SW480 (cell line): ENCODE measurements around the gene PLXNA4.

ENCODE experiments used
- DNase-seq: peaks from one replicate; pipeline ENCODE4 v3.0.0-alpha.2; 2016; ENCODE audit warnings: low spot score

Gene PLXNA4

GRCh38 chr7:132418840-132419239 is 157.4 kb downstream of the PLXNA4 start:
- DNase-seq = no peak

GRCh38 chr7:132417103-132417906 is 159.0 kb downstream of the PLXNA4 start:
- DNase-seq = no peak

DNA sequence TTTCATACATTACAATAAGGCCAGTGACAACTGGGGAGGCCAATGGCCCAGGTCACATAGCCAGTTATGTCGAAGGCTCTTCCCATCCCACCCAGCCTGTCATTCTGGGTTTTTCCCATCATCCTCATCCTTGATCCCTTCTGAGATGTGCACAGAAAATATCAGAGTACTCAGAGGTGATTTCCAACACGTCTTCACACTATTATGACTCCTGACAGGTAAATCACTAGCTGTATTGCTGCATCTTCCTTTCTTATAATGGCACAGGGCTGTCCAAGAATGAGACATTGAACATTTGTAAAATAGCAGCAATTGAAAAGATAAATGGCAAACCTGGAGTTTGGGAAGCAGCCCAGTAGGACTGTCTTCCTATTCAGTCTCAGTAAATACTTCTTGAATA is 159.9 kb downstream of the PLXNA4 start:
- DNase-seq = no peak

DNA sequence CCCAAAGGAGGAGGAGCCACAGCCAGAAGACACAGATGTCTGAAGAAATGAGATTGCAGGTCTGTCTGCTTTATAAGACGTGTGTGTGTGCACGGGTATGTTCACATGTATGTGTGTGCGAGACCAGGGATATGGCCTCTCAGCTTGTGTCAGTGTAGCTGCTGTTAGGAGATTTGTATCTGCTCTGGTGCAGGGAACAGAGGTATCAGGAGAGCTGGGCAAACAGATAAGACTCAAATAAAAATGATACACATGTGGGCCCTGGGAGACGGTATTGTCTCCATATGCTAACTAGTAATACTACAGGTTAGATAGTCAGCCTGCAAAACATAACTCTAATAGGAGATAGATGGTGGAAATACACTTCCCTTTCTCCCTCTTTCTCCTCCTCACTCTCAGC is 161.0 kb downstream of the PLXNA4 start:
- no peak for DNase-seq

- no peak for DNase-seq
Measured at GRCh38 chr7:132414857-132415256, 161.4 kb downstream of the PLXNA4 start.

GRCh38 chr7:132412435-132412834 is 163.8 kb downstream of the PLXNA4 start:
- no peak for DNase-seq

GRCh38 chr7:132410861-132411541 is 165.3 kb downstream of the PLXNA4 start:
- no peak for DNase-seq

DNA sequence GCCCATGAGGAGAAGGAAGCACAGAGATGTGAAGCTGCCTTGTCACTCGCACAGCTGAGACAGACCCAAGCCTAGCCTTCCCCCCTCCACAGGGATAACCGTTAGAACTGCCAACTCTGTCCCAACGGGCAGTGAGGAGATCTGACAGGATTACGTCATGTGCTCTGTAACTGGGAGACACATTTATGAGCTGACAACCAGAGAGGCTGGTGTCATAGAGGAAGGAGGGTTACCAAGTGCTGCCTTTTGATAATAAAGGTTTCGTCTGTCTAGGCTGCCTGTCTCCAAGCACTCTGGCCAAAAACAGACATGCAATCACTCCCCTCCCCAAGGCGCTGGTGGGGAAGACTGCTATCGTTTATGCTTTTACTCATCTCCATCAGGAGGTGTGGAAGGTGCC is 165.9 kb downstream of the PLXNA4 start:
- no peak for DNase-seq

DNA sequence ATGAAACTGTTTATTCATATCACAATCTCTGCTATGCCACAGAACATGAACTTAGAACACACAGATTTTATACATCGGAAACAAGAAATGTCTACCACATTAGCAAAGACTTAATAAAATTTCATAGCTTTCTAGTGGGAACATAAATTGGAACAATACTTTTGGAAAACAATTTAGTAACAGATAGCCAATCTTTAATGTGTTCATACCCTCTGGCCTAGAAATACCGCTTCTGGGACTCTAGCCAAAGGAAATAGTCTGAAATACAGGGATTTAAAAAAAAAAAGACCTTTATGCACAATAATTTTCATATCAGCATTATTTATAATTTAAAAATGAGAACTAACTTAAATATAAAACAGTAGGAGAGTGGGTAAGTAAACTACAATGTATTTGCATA is 168.5 kb downstream of the PLXNA4 start:
- no peak for DNase-seq

- DNase-seq = no peak
Measured at GRCh38 chr7:132406039-132406438, 170.2 kb downstream of the PLXNA4 start.

- no peak for DNase-seq
Measured at GRCh38 chr7:132404261-132404660, 172.0 kb downstream of the PLXNA4 start.

DNA sequence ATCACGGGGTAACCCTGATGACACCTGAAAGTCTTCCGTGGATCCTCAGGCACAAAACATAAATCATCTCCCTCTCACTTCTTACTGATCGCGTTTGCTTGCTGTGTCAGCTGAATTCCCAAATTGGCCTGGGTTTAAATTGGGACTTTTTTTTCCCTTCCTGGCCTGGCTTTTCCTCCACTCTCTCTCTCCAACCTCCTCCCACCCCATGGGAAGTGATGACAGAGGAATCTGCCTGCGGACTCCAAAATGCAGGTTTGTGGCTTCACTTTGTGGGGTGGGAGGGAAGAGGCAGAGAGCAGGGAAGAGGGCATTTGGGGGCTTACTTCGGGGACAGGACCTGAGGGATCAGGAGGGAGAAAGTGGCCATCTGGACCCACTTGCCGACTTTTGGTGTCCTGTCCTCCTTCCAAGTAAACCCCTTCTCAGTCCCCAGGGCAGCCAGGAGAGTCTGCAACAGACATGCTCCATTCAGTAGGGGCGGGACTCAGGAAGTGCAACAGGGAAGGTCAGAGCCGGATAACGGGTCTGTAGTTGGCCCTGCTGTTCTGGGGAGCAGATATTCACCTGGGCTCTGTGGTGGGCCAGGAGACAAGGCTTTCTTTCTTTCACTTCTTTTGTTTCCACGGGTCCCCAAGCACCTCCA is 172.7 kb downstream of the PLXNA4 start:
- no peak for DNase-seq

GRCh38 chr7:132402751-132403245 is 173.5 kb downstream of the PLXNA4 start:
- DNase-seq = no peak

- DNase-seq = no peak
Measured at GRCh38 chr7:132402096-132402495, 174.2 kb downstream of the PLXNA4 start.

DNA sequence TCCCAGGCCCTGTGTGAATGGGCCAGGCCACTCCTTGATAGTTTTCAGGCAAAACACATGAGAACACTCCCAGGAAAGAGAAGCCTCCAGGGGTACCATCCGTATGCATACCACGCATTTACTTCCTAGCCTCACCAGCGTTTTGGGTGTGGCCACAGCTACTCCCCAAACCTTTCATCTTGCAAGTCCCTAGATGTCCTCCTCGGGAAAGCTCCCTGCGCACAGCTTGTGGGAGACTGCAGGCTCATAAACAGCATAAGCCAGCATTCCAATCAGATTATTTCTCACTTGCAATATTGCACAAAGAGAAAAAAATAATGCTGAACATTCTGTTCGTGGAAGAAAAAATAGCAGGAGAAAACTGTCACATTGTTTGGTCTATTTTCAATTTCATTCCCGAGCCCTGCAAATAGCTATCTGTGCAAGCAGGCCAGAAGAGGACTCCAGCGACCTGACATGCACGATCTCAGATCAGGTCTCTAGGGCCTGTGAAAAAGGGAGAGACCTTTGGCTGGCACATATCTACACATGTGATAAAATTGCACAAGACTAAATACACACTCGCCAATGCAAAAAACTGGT is 175.6 kb downstream of the PLXNA4 start:
- DNase-seq = no peak

GRCh38 chr7:132399367-132399766 is 176.9 kb downstream of the PLXNA4 start:
- DNase-seq = no peak

DNA sequence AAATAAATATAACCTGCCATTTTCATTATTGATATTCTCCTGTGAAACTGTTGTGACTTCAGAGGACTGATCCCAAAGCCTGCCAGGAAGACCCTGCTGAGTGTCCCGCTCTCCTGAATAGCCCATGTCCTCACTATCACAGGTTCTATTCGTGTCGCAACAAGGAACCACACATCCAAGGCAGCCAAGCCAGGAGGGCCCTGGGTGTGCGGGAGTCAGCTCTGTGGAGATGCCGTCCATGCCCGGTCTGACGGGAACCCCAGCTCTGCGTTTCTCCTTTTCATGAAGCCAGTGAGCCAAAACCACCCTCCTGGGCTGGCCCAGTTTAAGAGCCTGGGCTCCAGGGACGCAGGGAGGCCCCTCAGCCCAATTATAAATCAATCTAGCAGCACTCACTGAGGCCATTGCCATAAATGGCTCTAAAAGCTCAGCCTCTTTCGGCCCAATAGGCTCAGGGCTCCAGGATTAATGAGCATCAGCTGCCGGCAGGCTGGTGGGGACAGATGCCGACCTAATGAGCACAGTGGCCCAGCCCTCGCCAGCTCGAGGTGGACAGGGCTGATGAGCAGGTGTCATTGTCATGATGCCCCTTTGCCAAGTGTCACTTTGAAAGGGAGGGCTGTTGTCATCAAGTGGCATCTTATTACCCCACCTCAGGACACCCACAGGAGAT is 177.9 kb downstream of the PLXNA4 start:
- DNase-seq = no peak

GRCh38 chr7:132397070-132397469 is 179.2 kb downstream of the PLXNA4 start:
- DNase-seq = no peak

GRCh38 chr7:132395361-132395760 is 180.9 kb downstream of the PLXNA4 start:
- no peak for DNase-seq

DNA sequence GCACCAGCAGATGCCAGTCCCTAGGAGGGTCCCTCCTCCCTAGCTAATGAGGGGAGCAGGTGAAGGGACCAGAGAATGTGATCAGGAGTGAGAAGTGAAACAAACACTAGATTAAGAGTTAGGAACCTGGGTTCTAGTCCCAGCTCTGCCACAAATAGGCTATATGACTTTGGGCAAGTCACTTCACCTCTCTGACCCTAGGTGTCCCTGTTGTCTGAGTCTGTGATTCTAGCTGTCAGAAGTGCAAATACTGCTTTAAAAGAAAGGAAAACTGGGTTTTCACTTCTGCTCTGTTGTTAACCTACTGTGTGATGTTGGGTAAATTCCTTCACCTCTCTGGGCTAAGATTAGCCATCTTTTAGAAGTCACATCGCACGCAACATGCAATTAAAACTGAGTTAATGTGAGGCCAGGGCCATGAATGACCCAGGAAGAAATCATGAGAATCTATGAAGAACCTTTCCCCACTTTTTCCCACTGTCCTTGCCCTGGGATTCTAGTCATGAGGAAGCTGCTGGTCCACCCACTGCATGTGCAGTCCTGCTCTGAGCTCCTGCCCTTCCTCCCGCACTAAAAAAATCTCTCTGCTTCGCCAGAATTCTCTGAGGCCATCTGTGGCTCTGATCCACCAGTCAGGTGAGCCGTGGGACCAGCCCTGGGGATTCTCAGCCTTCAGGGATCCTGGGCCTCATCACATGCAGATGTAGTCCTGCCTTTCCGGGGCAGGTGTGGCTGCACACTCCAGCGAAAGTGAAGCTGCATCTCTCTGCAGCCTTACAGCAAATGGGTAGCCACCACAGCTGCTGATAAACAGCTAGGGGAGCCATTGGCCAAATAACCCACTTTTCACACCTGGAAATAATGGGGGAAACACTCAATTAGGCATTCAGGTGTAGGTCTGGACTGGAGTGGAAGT is 181.7 kb downstream of the PLXNA4 start:
- DNase-seq = no peak

GRCh38 chr7:132393789-132394261 is 182.4 kb downstream of the PLXNA4 start:
- no peak for DNase-seq
